IMR-90 (cell line): ENCODE data around the gene USP47. TPM values are rescaled to one million over a fixed set of nuclear protein-coding genes. Genes with fewer than 3 reads are reported as not detected.

Experiments
- ATAC-seq: fragments of 200-7000 bp; cut with Tn5 transposase; 2 replicates; pipeline ENCODE4 v1.9.1; 2020; ENCODE audit warnings: low read depth, mild to moderate bottlenecking, moderate library complexity
- BruUV-seq: library from RNA; stranded (reverse); fragments of 400-500 nt; replicated peaks from 2 replicates; lab custom pipeline; 2021; lab: Mats Ljungman, UMichigan
- CTCF ChIA-PET: fragments of 300-600 bp; formaldehyde crosslinking; extraction: SDS; loops from one replicate; lab custom pipeline; 2021; ENCODE audit warnings: antibody characterized with exemption; lab: Yijun Ruan, JAX
- POLR2A ChIA-PET: fragments of 300-600 bp; sonication (Branson Sonifier 250); formaldehyde crosslinking; loops from one replicate; lab custom pipeline; 2022; ENCODE audit warnings: antibody characterized with exemption; ENCODE audit not compliant: unreplicated experiment; lab: Charles Lee
- DNase-seq: peaks from one replicate; pipeline ENCODE4 v3.0.0; 2013
- H2AFZ ChIP-seq: replicated peaks from 2 replicates; pipeline ENCODE3; 2013; ENCODE audit warnings: low read length, mild to moderate bottlenecking; ENCODE audit not compliant: poor library complexity
- H2AK5ac ChIP-seq: 2 replicates; pipeline ENCODE4 v1.6.1; 2013; ENCODE audit warnings: low read depth, low read length, inconsistent platforms
- H2AK9ac ChIP-seq: replicated peaks from 2 replicates; pipeline ENCODE3; 2013; ENCODE audit warnings: mild to moderate bottlenecking, low read depth, low read length, moderate library complexity; ENCODE audit not compliant: poor library complexity
- H2BK120ac ChIP-seq: 2 replicates; pipeline ENCODE4 v1.6.1; 2013; ENCODE audit warnings: low read depth, low read length, inconsistent platforms
- H2BK15ac ChIP-seq: 3 replicates; pipeline ENCODE4 v1.6.1; 2013; ENCODE audit warnings: low read depth, low read length, inconsistent platforms
- H2BK20ac ChIP-seq: 2 replicates; pipeline ENCODE4 v1.6.1; 2013; ENCODE audit warnings: low read depth, mild to moderate bottlenecking, inconsistent platforms, low read length, moderate library complexity
- H2BK5ac ChIP-seq: 2 replicates; pipeline ENCODE4 v1.6.1; 2013; ENCODE audit warnings: mild to moderate bottlenecking, low read depth, low read length, inconsistent platforms; ENCODE audit not compliant: poor library complexity, severe bottlenecking
- H3K14ac ChIP-seq: replicated peaks from 2 replicates; pipeline ENCODE4 v1.6.1; 2013; ENCODE audit warnings: low read depth, low read length, inconsistent platforms
- H3K18ac ChIP-seq: 2 replicates; pipeline ENCODE4 v1.6.1; 2013; ENCODE audit warnings: low read depth, low read length, control low read depth
- H3K23ac ChIP-seq: 2 replicates; pipeline ENCODE4 v1.6.1; 2013; ENCODE audit warnings: low read depth, low read length, inconsistent platforms
- H3K27ac ChIP-seq: 2 replicates; pipeline ENCODE4 v1.5.1; 2013; ENCODE audit warnings: mild to moderate bottlenecking, control low read depth, low read length; ENCODE audit not compliant: insufficient read depth
- H3K27me3 ChIP-seq: 2 replicates; pipeline ENCODE4 v1.6.1; 2013; ENCODE audit warnings: low read length; ENCODE audit not compliant: control insufficient read depth, insufficient read depth
- H3K36me3 ChIP-seq: 2 replicates; pipeline ENCODE4 v1.6.1; 2013; ENCODE audit warnings: low read length, mixed read lengths; ENCODE audit not compliant: control insufficient read depth, insufficient read depth
- H3K4ac ChIP-seq: 2 replicates; pipeline ENCODE4 v1.6.1; 2013; ENCODE audit warnings: low read depth, low read length, inconsistent platforms
- H3K4me1 ChIP-seq: 2 replicates; pipeline ENCODE4 v1.6.1; 2013; ENCODE audit warnings: low read length, mixed read lengths; ENCODE audit not compliant: control insufficient read depth, insufficient read depth
- H3K4me2 ChIP-seq: 2 replicates; pipeline ENCODE4 v1.6.1; 2013; ENCODE audit warnings: low read depth, mild to moderate bottlenecking, control low read depth, low read length, moderate library complexity
- H3K4me3 ChIP-seq: 2 replicates; pipeline ENCODE4 v1.5.1; 2013; ENCODE audit warnings: low read depth, mild to moderate bottlenecking, control low read depth, low read length, moderate library complexity; ENCODE audit not compliant: insufficient read depth
- H3K56ac ChIP-seq: 2 replicates; pipeline ENCODE4 v1.6.1; 2013; ENCODE audit warnings: low read length, inconsistent platforms; ENCODE audit not compliant: insufficient read depth; ENCODE audit errors: extremely low read depth
- H3K79me1 ChIP-seq, 2 experiments: 2 replicates each; pipeline ENCODE4 v1.6.1; 2013; ENCODE audit warnings: low read length in 2 of 2, inconsistent platforms in 1 of 2, low read depth in 1 of 2
- H3K9ac ChIP-seq: 2 replicates; pipeline ENCODE4 v1.6.1; 2013; ENCODE audit warnings: low read depth, low read length, control low read depth
- H3K9me1 ChIP-seq: 2 replicates; pipeline ENCODE4 v1.6.1; 2013; ENCODE audit warnings: low read length, inconsistent platforms; ENCODE audit not compliant: insufficient read depth
- H3K9me3 ChIP-seq: 2 replicates; pipeline ENCODE4 v1.6.1; 2013; ENCODE audit warnings: low read length; ENCODE audit not compliant: control insufficient read depth, insufficient read depth
- H4K20me1 ChIP-seq: 2 replicates; pipeline ENCODE4 v1.6.1; 2013; ENCODE audit warnings: low read length, inconsistent platforms; ENCODE audit not compliant: insufficient read depth
- H4K5ac ChIP-seq: 2 replicates; pipeline ENCODE4 v1.6.1; 2013; ENCODE audit warnings: mild to moderate bottlenecking, low read depth, low read length, control low read depth
- H4K8ac ChIP-seq, 2 experiments: 2 replicates each; pipeline ENCODE4 v1.6.1; 2013; ENCODE audit warnings: low read depth in 2 of 2, low read length in 2 of 2, control low read depth in 1 of 2, inconsistent platforms in 1 of 2
- H4K91ac ChIP-seq: 2 replicates; pipeline ENCODE4 v1.6.1; 2013; ENCODE audit warnings: low read depth, low read length, inconsistent platforms; ENCODE audit not compliant: insufficient read depth
- CEBPB ChIP-seq: IDR thresholded peaks from 2 replicates; pipeline ENCODE4 v1.6.1; 2012; ENCODE audit warnings: low read depth, low read length, improper control_type of control experiment
- CHD1 ChIP-seq: IDR thresholded peaks from 2 replicates; pipeline ENCODE4 v1.6.1; 2012; ENCODE audit warnings: low read depth, low read length, improper control_type of control experiment
- FOS ChIP-seq: fragments of 150-350 bp; IDR thresholded peaks from 2 replicates; pipeline ENCODE4 v1.6.1; 2016; ENCODE audit warnings: low read depth, low read length
- MAFK ChIP-seq: IDR thresholded peaks from 2 replicates; pipeline ENCODE4 v1.6.1; 2012; ENCODE audit warnings: low read depth, low read length, improper control_type of control experiment
- MAZ ChIP-seq: IDR thresholded peaks from 2 replicates; pipeline ENCODE4 v1.6.1; 2012; ENCODE audit warnings: low read depth, mild to moderate bottlenecking, low read length, improper control_type of control experiment, moderate library complexity, borderline replicate concordance
- MXI1 ChIP-seq: IDR thresholded peaks from 2 replicates; pipeline ENCODE4 v1.6.1; 2012; ENCODE audit warnings: low read depth, mild to moderate bottlenecking, low read length, moderate library complexity, borderline replicate concordance
- NFE2L2 ChIP-seq: fragments of 150-350 bp; IDR thresholded peaks from 2 replicates; pipeline ENCODE4 v1.6.1; 2016; ENCODE audit warnings: low read depth, mild to moderate bottlenecking, low read length
- POLR2A ChIP-seq: IDR thresholded peaks from 2 replicates; pipeline ENCODE4 v1.6.1; 2012; ENCODE audit warnings: mild to moderate bottlenecking, low read depth, low read length
- RAD21 ChIP-seq: IDR thresholded peaks from 2 replicates; pipeline ENCODE4 v1.6.1; 2012; ENCODE audit warnings: low read length, improper control_type of control experiment
- RCOR1 ChIP-seq: IDR thresholded peaks from 2 replicates; pipeline ENCODE4 v1.6.1; 2012; ENCODE audit warnings: mild to moderate bottlenecking, low read length, improper control_type of control experiment; ENCODE audit not compliant: insufficient replicate concordance
- RFX5 ChIP-seq: IDR thresholded peaks from 2 replicates; pipeline ENCODE4 v1.8.0; 2012; ENCODE audit warnings: low read depth, mild to moderate bottlenecking, low read length, moderate library complexity
- SMC3 ChIP-seq: fragments of 150-350 bp; IDR thresholded peaks from 2 replicates; pipeline ENCODE4 v1.6.1; 2016; ENCODE audit warnings: low read depth, mild to moderate bottlenecking, antibody characterized with exemption, low read length, moderate library complexity
- WGBS, 2 experiments: methylation state at CpG; one replicate each; pipeline versions ENCODE4 v1.1.5 to v1.1.7; 2013; ENCODE audit warnings: missing lambda C conversion rate in 2 of 2; ENCODE audit not compliant: insufficient read length in 1 of 2; ENCODE audit errors: extremely low coverage in 2 of 2; 5-methylcytosine and 5-hydroxymethylcytosine counted together
- dilution Hi-C: fragments of 300-500 bp; cut with HindIII; formaldehyde crosslinking; loops from one replicate; pipeline ENCODE4 v1.14.3; 2018; ENCODE audit warnings: low sequenced_read_pairs; ENCODE audit not compliant: unreplicated experiment
- in situ Hi-C: fragments of 300-500 bp; cut with MboI; formaldehyde crosslinking; loops from 3 replicates; pipeline ENCODE4 v1.14.3; 2019; ENCODE audit warnings: low sequenced_read_pairs, inconsistent platforms, mixed read lengths
- intact Hi-C: fragments of 100-400 bp; cut with micrococcal nuclease; formaldehyde crosslinking; loops from 2 replicates; pipeline ENCODE4 v1.10.0; 2022
- polyA plus RNA-seq, 3 experiments: library from polyadenylated mRNA; depleted of rRNA; stranded (reverse); fragments of >200 nt; gene quantifications; 2 replicates each; pipeline ENCODE4 v1.2.3, GENCODE V29; 2012; ENCODE audit warnings: low replicate concordance in 1 of 3
- total RNA-seq: library from RNA; depleted of rRNA; stranded (reverse); fragments of >200 nt; gene quantifications from 2 replicates; pipeline ENCODE4 v1.2.3, GENCODE V29; 2012
- TF ChIP-seq, protein P1 (sequence below): fragments of 150-350 bp; IDR thresholded peaks from 2 replicates; pipeline ENCODE4 v1.6.1; 2017; ENCODE audit warnings: mild to moderate bottlenecking, antibody characterized with exemption, low read length, low read depth
- TF ChIP-seq, protein P2 (sequence below): fragments of 150-350 bp; IDR thresholded peaks from 2 replicates; pipeline ENCODE4 v1.6.1; 2016; ENCODE audit warnings: low read depth, mild to moderate bottlenecking, low read length, moderate library complexity, borderline replicate concordance
- TF ChIP-seq, protein P3 (sequence below): conservative IDR thresholded peaks from 2 replicates; pipeline ENCODE4 v1.5.1; 2012; ENCODE audit warnings: mild to moderate bottlenecking, low read depth, low read length, improper control_type of control experiment

The USP47 gene
- total and polyA plus RNA-seq, 2 of the 4 experiments (the other 2 are of a cell fraction) = 15.0 to 110 TPM

DNA sequence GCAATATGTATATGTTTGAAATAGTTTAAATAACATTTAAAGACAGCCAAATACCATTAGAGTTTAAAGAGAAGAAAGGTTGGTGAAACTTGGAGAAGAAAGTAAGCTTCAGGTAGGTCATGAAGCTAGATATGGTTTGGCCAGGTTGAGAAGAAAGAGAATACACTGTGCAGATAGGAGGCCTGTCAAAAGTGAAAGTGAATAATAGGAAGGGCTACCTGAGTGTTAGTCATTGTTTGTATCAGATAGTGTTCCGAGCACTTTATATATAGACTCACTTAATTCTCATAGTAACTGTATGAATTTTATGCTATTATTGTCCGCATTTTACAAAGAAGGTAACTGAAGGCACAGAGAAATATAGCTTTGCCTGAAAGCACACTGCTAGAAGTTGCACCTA is 56.9 kb downstream of the USP47 start:
- no peaks in the 10 kb centered on the region for H3K9me3 ChIP-seq
- H2AK5ac ChIP-seq = no peak overlapping the region
- peaks cover 5% of the 10 kb centered on the region for H3K9me1 ChIP-seq
- CTCF ChIA-PET = no interaction called here
- no peak overlapping the region for H2AK9ac ChIP-seq
- no peak overlapping the region for H2BK120ac ChIP-seq
- H3K56ac ChIP-seq = no peak overlapping the region
- H2BK20ac ChIP-seq = no peak overlapping the region
- intact Hi-C loops = loop anchor here (5.0 kb wide), 1 partner anchor 101 kb away; no protein-coding TSS in a partner anchor
- dilution Hi-C loops = no loop called here
- no peaks in the 10 kb centered on the region for H3K27me3 ChIP-seq
- H3K23ac ChIP-seq = no peak overlapping the region
- no peak overlapping the region for H4K5ac ChIP-seq
- H4K91ac ChIP-seq = no peak overlapping the region
- no peak overlapping the region for H3K14ac ChIP-seq
- POLR2A ChIA-PET = no interaction called here
- BruUV-seq = no TSS peak
- WGBS, 2 experiments = no CpG with 5 or more reads among the region's 2 CpGs
- in situ Hi-C loops = no loop called here
- H3K36me3 ChIP-seq = peaks cover 4% of the 10 kb centered on the region
- H3K4me2 ChIP-seq = no peak overlapping the region
- H3K18ac ChIP-seq = no peak overlapping the region
- no peak overlapping the region for H2BK5ac ChIP-seq
- H2AFZ ChIP-seq = no peak overlapping the region
- no peak overlapping the region for H4K8ac ChIP-seq
- peaks cover 24 to 26% of the 10 kb centered on the region in 2 experiments for H3K79me1 ChIP-seq
- DNase-seq (no peak), ATAC-seq (no peak)
- 0 out of 2 replicates have a peak, but pooled peaks cover 5% of the 10 kb centered on the region for H4K20me1 ChIP-seq
- H3K4me3 ChIP-seq = no peak overlapping the region
- H2BK15ac ChIP-seq = no peak overlapping the region
- no peak overlapping the region for H3K27ac ChIP-seq
- H3K4ac ChIP-seq = no peak overlapping the region
- TF ChIP-seq RAD21 (no peak), SMC3 (no peak), MAZ (no peak), RCOR1 (no peak), MXI1 (no peak), CHD1 (no peak), MAFK (no peak), POLR2A (no peak), NFE2L2 (no peak), FOS (no peak), RFX5 (no peak), CEBPB (no peak)
- TF ChIP-seq, protein P1, sequence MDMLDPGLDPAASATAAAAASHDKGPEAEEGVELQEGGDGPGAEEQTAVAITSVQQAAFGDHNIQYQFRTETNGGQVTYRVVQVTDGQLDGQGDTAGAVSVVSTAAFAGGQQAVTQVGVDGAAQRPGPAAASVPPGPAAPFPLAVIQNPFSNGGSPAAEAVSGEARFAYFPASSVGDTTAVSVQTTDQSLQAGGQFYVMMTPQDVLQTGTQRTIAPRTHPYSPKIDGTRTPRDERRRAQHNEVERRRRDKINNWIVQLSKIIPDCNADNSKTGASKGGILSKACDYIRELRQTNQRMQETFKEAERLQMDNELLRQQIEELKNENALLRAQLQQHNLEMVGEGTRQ = no peak
- TF ChIP-seq, protein P2, sequence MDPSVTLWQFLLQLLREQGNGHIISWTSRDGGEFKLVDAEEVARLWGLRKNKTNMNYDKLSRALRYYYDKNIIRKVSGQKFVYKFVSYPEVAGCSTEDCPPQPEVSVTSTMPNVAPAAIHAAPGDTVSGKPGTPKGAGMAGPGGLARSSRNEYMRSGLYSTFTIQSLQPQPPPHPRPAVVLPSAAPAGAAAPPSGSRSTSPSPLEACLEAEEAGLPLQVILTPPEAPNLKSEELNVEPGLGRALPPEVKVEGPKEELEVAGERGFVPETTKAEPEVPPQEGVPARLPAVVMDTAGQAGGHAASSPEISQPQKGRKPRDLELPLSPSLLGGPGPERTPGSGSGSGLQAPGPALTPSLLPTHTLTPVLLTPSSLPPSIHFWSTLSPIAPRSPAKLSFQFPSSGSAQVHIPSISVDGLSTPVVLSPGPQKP = no peak
- TF ChIP-seq, protein P3, sequence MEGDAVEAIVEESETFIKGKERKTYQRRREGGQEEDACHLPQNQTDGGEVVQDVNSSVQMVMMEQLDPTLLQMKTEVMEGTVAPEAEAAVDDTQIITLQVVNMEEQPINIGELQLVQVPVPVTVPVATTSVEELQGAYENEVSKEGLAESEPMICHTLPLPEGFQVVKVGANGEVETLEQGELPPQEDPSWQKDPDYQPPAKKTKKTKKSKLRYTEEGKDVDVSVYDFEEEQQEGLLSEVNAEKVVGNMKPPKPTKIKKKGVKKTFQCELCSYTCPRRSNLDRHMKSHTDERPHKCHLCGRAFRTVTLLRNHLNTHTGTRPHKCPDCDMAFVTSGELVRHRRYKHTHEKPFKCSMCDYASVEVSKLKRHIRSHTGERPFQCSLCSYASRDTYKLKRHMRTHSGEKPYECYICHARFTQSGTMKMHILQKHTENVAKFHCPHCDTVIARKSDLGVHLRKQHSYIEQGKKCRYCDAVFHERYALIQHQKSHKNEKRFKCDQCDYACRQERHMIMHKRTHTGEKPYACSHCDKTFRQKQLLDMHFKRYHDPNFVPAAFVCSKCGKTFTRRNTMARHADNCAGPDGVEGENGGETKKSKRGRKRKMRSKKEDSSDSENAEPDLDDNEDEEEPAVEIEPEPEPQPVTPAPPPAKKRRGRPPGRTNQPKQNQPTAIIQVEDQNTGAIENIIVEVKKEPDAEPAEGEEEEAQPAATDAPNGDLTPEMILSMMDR = no peak
- H3K4me1 ChIP-seq = no peaks in the 10 kb centered on the region
- no peak overlapping the region for H3K9ac ChIP-seq
